ENCODE results near the gene PLCL1.

Gene PLCL1

DNA sequence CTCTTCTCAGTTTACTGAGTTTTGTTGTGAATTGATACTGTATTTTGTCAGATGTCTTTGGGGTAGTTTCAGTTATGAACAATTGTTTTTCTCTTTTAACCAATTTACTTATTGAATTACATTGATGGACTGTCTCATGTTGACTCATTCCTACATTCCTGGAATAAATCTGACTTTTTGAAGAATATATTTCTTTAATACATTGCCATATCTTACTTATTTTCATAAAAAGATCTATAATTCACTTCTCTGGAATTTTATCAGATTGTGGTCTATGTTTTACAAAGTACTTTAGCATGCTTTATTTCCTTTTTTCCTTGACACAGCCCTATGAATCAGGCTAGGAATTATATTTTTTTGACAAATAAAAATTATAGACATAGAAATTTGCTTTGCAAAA is 268.3 kb downstream of the PLCL1 start:
- DNase-seq = no peak

DNA sequence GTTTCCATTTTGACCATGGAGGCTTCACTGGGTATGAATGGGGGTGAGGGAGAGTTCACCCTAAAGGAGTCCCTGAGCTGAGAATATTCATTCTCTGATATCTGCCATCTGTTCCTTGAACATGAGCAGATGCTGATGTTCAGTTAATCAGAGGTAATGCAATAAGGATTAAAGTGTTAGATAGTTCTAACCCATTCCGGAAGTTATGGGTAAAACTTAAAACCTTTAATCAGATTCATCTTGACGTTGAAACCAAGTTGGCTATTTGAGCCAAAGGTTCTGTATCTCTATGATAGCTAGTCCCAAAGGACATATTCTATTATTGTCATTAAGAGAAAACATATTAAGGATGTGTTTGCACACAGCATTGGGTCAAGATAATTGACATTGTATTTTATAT is 268.9 kb downstream of the PLCL1 start:
- DNase-seq = no peak

DNA sequence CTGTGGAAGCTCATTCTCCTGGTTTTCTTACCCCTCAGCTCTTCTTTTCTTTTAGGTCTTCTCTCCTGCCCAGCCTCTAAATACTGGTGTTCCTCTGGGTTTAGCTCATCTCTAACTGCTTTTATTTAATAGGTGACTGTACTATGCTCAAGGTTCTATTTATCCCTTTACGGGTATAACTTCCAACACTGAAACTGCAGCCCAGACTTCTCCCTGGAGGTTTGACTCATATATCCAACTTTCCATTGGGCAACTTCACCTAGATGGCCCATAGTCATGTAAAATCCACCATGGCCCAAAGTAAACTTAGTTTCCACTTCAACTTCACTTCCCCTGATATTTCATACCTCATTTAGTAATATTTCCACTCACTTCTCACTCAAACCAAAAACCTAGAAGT is 273.1 kb downstream of the PLCL1 start:
- DNase-seq = no peak

DNA sequence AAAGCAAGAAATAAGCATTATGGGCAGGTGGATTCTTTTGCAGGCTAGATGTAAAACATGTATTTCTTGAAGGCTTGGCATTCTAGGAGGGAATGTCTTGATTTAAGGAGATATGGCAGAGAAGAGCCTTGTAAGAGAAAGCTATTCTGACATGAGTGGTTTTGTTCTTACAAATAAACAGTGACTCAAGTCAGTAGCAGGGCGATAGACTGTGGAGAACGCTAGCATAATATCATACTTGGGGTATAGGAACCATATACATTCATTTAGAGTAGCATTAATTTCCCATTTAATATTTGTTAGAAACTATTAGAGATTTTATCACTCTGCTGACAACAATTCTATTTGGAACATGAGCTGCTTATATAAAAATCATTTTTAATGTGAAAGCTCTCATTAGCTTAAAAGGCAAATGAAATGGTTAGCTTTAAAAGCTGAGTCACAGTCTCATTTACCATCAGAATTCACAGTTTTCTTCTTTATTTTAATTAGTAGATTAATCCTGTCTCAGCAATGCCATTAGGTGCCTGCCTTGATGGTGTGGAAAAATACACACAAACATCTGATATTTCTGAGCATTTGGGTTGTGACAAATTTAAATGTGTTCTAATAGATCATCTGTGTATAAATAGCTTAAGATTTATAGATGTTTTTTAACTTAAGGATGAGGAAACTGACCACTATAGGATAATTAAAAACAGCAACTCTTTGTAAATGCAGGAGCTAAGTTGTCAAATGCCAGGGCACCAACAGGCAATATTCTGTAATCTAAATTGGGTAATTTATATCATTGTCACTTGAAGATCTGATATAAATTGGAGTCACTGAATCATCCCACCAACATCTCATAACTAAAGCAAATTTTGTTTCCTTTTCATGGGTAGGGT is 276.7 kb downstream of the PLCL1 start:
- no peak for DNase-seq

DNA sequence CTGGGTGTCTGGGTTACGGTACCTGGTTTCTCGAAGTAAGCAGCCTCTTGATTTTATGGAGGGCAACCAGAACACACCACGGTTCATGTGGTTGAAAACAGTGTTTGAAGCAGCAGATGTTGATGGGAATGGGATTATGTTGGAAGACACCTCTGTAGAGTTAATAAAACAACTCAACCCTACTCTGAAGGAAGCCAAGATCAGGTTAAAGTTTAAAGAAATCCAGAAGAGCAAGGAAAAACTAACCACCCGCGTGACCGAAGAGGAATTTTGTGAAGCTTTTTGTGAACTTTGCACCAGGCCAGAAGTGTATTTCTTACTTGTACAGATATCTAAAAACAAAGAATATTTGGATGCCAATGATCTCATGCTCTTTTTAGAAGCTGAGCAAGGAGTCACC is 279.8 kb downstream of the PLCL1 start:
- no peak for DNase-seq

DNA sequence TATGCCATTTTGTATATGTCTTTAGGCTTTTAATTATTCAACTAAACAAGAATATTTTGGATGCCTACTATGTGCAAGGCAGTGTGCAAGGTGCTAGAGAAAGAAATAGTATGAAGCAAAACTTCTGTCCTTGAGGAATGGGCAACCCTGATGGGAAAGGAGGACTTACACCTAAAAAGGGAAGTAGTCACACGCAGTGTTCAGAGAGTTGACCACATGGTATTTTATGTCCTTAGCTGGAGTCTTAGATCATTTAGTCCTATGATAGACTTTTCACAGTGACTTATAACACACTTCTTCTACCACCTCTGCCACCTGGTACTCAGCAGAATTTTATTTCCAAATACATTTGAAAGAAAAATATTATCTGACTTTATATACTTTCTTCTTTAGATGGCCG is 291.6 kb downstream of the PLCL1 start:
- DNase-seq = no peak

DNA sequence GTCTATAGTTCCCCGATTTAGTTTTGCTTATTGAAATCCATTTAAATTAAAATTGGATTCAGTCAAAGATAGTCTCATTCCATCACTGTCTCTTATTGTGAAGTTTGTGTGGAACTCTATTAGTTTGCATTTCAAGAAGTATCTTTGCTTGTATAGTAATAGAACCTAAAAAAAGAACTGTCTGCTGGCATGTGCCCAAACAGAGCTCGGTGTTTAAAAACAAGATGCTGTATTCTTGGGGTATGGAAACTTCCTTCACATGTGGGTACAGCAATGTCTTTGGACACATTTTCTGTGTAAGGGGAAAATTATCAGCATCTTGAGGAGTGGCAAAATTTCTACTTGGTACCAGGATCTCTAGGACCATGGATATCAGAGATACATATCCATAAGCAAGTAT is 292.6 kb downstream of the PLCL1 start:
- no peak for DNase-seq

DNA sequence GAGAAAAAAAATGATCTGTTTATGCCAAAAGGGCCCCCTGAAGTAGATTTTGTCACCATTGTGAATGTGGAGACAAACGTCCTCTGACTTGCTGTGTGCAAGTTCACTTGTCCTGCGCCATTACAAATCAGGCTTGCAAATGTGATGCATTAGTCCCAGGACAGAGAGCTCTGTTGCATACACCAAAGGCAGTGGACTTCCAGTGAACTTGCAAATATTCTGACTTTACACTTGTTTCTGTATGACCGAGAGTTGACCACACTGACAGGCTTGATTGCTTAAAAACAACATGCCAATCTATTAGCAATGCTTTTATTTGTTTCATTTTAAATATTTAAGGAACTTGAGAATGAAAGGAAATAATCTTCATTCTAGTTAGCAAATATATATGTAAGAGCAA is 293.2 kb downstream of the PLCL1 start:
- no peak for DNase-seq

DNA sequence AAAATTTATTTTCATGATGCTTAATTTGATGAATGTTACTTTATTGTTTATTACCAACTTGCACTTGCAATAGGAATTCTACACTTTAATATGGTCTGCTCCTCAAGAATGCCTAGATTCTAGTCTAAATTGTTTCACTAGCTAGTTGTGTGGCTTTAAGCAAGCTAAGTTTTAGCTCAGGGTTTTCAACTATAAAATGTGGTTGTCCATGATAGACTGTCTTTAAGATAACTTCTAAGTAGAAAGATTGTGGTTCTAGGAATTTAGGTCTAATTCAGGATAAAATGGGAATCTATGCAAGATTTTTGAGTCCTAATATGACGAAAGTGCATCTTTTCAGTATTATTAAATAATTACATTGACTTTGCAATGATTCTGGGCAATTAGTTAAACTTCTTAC is 294.0 kb downstream of the PLCL1 start:
- no peak for DNase-seq

DNA sequence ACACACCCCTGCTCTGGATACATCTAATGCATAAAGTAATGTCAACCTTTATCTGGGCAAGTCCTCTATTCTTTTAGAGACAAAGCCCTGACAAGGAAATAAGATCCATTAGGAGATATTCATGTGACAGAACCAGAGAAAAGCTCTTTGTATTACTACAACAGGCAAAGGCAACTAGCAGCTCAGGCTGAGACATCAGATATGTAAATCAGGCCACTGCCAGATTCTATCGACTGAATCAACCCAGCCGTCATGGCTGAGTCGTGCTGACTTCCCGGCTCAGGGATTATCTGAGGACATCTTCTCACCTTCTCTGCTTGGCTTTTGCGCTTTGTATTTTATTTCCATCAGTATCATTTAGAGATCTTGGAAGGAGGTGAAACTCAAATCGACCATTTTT is 294.5 kb downstream of the PLCL1 start:
- no peak for DNase-seq

DNA sequence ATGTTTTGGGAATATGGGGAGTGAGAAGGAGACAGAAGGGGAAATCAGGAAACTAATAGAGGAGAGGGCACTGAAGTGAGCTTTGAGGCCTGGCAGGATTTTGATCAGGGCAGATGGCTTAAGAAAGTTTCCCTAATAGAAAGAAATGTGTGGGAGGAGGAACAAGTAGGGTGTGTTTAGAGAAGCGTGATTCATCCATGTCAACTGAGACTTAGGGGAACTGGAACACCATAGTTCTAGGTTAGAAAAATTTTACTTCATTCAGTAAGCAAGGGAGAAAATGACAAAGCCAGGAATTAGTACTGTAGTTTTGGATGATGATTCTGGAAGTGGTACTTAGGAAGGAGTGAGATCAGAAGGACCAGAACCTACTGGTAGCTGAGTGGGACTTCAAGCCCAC is 296.0 kb downstream of the PLCL1 start:
- no peak for DNase-seq

DNA sequence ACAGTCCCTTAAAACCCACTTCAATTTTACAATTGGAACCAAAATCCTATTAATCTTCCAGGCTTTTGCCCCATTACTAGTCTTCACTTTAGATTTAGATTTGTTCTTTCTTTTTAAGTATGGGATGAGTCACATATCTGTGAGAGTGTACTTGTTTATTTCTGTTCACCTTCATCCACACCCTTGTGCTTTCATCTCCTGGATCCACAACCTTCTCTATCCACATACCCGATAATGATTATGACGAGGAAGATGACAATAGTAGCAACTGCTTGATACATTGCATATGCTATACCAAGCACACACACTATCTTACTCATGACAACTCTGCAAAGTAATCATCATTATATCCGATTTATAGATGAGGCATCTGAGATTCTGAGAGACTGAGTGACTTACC is 297.3 kb downstream of the PLCL1 start:
- DNase-seq = no peak

DNA sequence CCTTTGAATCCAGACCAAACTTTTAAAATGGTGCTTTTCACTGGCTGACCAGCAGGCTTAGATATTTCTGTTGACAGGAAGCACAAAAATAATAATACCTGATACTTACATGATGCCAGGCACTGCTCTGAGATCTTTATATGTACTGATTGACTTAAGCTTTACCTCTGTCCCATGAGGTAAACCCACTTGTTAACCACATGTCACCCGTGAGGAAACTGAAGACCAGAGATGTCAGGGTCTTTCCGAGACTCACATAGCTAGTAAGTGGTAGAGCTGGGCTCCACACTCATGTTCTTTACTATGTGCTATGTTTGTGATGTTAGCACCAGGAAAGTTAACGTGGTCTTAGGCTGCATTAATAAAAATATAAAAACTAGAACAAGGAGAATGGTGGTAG is 297.7 kb downstream of the PLCL1 start:
- DNase-seq = no peak

DNA sequence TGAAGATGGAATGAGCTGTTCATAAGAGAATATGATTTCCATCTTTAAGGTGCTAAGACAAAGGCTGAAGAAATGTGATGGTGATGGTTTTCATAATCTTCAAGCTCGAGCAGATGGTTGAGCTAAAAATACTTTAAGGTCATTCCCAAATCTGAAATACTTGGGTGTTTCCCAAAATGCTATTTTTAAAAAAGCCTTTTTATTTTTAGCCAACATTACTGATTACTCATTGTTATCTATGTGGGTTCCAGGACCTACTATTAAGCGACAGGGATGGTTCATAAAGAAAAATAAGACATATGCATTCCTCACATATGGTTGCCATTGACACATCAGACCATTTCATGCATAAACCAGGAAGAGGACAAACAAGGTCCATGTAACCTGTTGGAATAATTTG is 298.5 kb downstream of the PLCL1 start:
- no peak for DNase-seq

DNA sequence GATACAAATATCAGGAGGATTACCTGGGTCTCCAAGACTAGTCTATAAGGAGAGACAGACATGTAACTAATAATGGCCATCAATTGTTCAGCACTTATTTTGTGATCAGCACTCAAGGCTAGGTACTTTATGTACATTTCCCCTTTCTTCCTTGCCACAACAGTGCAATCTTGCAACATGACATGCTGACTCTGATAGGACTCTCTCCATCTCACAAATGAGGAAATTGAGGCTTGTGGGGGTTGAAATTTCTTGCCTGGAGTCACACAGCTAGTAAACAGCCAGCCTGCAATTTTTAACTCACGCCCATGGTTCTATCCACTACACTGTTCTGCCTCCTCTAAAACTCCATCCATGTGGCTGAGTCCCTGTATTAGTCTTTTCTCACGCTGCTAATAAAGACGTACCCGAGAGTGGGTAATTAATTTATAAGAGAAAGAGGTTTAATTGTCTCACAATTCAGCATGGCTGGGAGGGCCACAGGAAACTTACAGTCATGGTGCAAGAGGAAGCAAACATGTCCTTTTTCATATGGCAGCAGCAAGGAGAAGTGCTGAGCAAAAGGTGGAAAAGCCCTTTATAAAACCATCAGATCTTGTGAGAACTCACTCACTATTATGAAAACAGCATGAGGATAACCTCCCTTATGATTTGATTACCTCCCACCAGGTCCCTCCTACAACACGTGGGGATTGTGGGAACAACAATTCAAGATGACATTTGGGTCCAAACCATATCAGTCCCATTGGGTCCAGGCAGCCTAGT is 302.4 kb downstream of the PLCL1 start:
- no peak for DNase-seq

DNA sequence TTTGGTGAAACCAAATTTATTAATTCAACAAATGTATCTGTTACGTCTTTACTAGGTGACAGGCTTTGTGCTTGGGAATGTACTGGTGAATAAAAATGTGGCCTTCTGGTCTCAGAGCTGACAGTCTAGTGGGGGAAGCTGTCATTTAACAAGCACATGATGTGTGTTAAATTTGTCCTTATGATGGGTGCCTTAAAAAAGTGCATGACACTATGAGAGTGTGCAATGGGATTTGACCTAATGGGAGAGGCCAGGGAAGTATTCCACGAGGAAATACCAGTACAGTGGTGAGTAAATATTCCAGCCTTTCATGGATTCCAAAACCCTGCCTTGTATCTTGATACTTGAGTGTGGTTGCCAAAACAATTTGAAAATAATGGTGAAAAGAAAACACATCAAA is 308.9 kb downstream of the PLCL1 start:
- DNase-seq = no peak

DNA sequence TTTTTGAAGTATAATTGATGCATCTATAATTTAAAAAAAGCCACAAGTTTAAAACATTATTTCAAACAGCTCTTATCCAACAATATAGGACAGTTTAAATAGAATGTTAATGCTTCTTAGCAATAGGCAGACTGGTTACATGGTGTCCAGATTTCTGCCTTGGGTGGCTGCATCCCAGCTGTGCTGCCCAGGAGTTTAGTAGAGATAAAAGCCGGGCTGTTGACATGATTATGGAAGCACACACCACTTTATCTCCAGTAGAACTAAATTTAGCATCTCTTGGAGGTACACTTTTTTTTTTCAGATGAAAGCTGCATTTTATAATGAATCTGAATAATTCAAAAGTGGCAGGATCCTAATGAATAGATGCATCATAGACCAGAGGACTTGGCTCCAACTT is 309.7 kb downstream of the PLCL1 start:
- DNase-seq = no peak

DNA sequence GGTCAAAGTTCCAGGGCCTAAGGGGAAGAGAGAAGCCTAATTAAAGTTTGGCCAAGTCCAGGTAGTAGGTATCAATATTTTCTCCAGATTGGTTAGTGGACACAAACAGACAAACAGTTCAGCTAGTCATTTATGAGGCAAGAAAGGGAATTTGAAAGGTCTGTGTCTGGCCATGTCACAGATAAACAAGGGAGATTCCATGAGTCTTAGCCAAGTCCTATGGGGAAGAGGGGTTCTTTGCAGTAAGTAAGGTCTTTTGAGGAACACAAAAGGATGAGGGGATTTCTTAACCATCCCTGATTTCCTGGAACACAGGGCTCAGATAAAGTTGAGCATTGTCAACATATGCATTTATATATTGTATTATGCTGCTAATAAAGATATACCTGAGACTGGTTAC is 310.8 kb downstream of the PLCL1 start:
- no peak for DNase-seq

DNA sequence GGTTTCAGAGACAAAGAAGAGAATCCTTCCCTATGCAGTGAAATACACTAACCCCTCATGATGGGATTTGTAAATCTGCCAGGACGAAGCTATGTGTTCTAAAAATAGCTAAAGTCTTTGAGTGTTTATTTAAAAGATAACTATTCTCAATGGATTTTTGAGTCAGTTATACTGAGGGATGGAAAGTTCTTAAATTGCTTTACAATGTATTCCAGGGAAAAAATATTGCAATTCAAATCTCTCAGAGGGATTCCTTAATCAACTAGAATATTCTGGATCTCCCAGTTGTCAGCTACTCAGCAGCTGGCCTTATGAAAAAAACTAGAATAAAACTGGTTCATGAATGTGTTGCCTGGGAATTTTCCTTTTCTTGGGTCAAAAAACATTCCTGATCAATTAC is 312.4 kb downstream of the PLCL1 start:
- DNase-seq = no peak

DNA sequence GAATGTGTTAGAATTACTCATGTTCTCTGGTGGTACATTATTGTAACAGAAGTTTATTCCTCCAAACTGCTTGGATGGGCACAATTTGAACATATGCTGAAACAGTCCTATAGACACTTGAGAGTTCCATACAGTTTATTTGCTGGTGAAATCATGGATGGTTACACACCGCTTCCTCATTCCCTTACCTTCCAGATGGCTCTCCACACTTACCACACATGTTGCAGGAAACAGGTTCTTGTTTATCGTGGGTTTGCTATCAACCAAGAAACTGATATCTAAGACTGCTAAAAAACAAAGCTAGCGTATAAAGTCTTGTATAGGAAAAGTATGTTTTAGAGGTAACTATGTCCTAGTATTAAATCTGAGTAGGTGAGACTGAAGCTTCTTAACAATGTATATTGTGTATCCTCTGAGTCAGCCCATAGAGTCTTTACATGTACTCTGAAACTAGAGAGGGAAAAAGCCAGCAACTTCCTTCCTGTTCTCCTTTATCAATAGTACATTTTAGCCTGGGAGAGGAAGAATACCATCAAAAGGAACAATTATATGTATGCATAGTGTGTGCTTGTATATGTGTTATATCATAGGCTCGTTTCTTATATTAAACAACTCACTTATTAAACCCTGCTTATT is 313.1 kb downstream of the PLCL1 start:
- no peak for DNase-seq

DNA sequence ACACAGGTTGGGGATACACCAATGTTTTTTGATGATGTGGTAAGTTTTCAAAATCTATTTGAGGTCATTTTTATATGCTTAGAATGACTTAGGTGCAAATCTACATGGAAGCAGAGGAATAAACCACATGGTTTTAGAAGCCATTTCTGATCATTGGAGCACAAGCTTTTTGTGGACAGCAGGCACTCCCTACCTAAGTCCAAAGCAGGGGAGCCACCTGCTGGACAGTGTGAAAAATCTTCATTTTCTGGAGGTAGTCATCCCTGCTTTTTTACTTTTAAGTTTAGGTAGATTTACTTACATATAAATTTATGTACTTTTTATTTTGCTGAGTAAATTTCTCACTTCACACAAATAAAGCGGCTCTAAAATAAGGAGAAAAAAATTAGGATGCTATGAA is 323.2 kb downstream of the PLCL1 start:
- DNase-seq = peak in 1 of 2 experiments; percentile 47

DNA sequence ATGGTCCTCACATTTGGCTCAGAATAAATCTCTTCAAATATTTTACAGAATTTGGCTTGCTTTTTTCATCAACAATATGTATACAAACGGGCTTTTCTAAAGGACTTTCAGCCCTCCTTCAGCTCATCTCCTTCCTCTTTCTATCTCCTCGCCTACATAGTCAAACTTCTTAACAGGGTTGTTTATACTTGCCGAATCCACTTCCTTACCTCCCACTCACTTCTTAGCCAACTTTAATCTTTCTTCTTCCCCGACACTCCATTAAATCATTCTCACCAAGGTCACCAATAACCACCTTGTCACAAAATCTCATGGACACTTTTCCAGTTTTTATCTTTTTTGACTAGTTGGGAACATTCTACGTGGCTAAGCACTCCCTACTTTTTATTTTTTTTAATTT is 325.2 kb downstream of the PLCL1 start:
- DNase-seq = no peak

DNA sequence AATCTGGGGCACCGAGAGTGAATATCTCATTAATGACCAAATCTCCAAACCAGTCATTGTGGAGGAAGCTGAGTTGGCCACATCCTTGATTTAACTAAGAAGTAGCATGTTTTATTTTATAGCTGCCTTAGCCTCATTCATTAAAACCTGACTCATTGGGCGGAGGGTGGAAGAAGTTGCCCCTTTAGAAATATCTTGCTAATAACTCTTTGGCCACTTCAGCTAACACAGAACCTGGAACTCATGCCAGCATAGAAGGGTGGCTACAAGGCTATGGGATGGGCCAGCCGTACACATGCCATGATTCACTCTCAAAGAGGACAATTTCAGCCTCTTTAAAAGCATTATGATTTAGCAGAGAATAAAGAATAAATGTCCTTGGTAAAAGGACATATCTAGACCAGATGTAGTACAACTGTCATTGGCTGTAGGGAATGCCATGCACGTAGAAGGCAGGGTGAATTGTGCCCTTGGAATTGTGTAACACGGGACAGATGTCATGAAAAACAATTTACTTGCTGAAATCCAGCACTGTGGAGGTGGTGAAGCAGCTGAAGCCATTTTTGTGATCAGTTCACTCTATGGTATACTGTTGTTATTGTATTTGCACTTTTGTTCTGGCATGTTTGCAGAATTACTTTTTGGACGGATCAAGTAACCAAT is 330.0 kb downstream of the PLCL1 start:
- no peak for DNase-seq
